ENCODE data around the gene ANKRD33B. TPM values are rescaled to one million over a fixed set of nuclear protein-coding genes. Genes with fewer than 3 reads are reported as not detected.

The ANKRD33B gene
- total and polyA plus RNA-seq, 10 donors: 2.0 to 37.8 (median 24.6) TPM

- no peaks in the 10 kb centered on the region for H3K4me1 ChIP-seq
- 51 to 78% (median 62%) methylated on average over 4 of the region's 4 CpGs for WGBS, 5 donors
- DNase-seq: peak; percentile 49
- no peaks in the 10 kb centered on the region for H3K27me3 ChIP-seq (replicated peaks in 1 of 7)
- H3K27ac ChIP-seq: no peak overlapping the region
- H3K4me3 ChIP-seq: no peak overlapping the region
- TF ChIP-seq POLR2A (IDR thresholded peaks at IDR 0.05) (no peak), CTCF (IDR thresholded peaks at IDR 0.05 in 8 of 11, conservative IDR thresholded peaks at IDR 0.05 in 3 of 11) (no peak), POLR2AphosphoS5 (IDR thresholded peaks at IDR 0.05) (no peak)
- no peaks in the 10 kb centered on the region for H3K9me3 ChIP-seq
- intact Hi-C loops (cut with DNase I; ENCODE audit: low total_unique reads): no loop called here
- peaks cover 0 to 81% (median 22%) of the 10 kb centered on the region in 6 donors for H3K36me3 ChIP-seq
Observed at GRCh38 chr5:10653043-10653442, 89.2 kb downstream of the ANKRD33B start.

- 87 to 91% (median 89%) methylated on average over 12 of the region's 12 CpGs for WGBS, 5 donors
- peaks cover 0 to 78% (median 22%) of the 10 kb centered on the region in 6 donors for H3K36me3 ChIP-seq
- no peaks in the 10 kb centered on the region for H3K27me3 ChIP-seq (replicated peaks in 1 of 7)
- H3K4me3 ChIP-seq: no peak overlapping the region
- H3K27ac ChIP-seq: no peak overlapping the region
- peak; percentile 45 for DNase-seq
- no peaks in the 10 kb centered on the region for H3K4me1 ChIP-seq
- intact Hi-C loops (cut with DNase I; ENCODE audit: low total_unique reads): no loop called here
- no peak for TF ChIP-seq CTCF (IDR thresholded peaks at IDR 0.05 in 8 of 11, conservative IDR thresholded peaks at IDR 0.05 in 3 of 11)
- no peak for TF ChIP-seq POLR2AphosphoS5 (IDR thresholded peaks at IDR 0.05)
- no peak for TF ChIP-seq POLR2A (IDR thresholded peaks at IDR 0.05)
- H3K9me3 ChIP-seq: peaks cover 0 to 5% (median 0%) of the 10 kb centered on the region in 8 donors
Observed at GRCh38 chr5:10653751-10654400, 90.0 kb downstream of the ANKRD33B start.

- DNase-seq: peak; percentile 34
- Histone ChIP-seq H3K27ac (no peak overlapping the region), H3K9me3 (peaks cover 0 to 5% (median 0%) of the 10 kb centered on the region in 8 donors), H3K27me3 (replicated peaks in 1 of 7) (no peaks in the 10 kb centered on the region), H3K4me1 (no peaks in the 10 kb centered on the region), H3K4me3 (no peak overlapping the region), H3K36me3 (peaks cover 0 to 71% (median 17%) of the 10 kb centered on the region in 6 donors)
- TF ChIP-seq CTCF (IDR thresholded peaks at IDR 0.05 in 8 of 11, conservative IDR thresholded peaks at IDR 0.05 in 3 of 11) (no peak), POLR2AphosphoS5 (IDR thresholded peaks at IDR 0.05) (no peak), POLR2A (IDR thresholded peaks at IDR 0.05) (no peak)
- 88 to 94% (median 92%) methylated on average over 13 of the region's 13 CpGs for WGBS, 5 donors
- intact Hi-C loops (cut with DNase I; ENCODE audit: low total_unique reads): no loop called here
Observed at GRCh38 chr5:10654566-10654965, 90.7 kb downstream of the ANKRD33B start.

GRCh38 chr5:10655161-10655971 lies 91.5 kb downstream of the ANKRD33B start:
- intact Hi-C loops (cut with DNase I; ENCODE audit: low total_unique reads): no loop called here
- Histone ChIP-seq H3K36me3 (peaks cover 0 to 63% (median 11%) of the 10 kb centered on the region in 6 donors), H3K27me3 (replicated peaks in 1 of 7) (no peaks in the 10 kb centered on the region), H3K27ac (no peak overlapping the region), H3K9me3 (peaks cover 0 to 5% (median 0%) of the 10 kb centered on the region in 8 donors), H3K4me3 (no peak overlapping the region), H3K4me1 (no peaks in the 10 kb centered on the region)
- TF ChIP-seq POLR2AphosphoS5 (IDR thresholded peaks at IDR 0.05): peak in 1 of 3 donors; percentile 21
- no peak for TF ChIP-seq POLR2A (IDR thresholded peaks at IDR 0.05)
- DNase-seq: no peak
- 81 to 90% (median 86%) methylated on average over 29 of the region's 29 CpGs for WGBS, 5 donors
